Stimulated activated CD8-positive, alpha-beta memory T cell treated with anti-CD3 and anti-CD28 coated beads, Interleukin-15, amount 100 ng/mL, for 24 hours (primary cell): ENCODE data around the gene IQGAP2.

Experiments
- DNase-seq: peaks from one replicate; pipeline ENCODE4 v3.0.0-alpha.2; 2020; ENCODE audit warnings: low read depth

Gene IQGAP2

DNA sequence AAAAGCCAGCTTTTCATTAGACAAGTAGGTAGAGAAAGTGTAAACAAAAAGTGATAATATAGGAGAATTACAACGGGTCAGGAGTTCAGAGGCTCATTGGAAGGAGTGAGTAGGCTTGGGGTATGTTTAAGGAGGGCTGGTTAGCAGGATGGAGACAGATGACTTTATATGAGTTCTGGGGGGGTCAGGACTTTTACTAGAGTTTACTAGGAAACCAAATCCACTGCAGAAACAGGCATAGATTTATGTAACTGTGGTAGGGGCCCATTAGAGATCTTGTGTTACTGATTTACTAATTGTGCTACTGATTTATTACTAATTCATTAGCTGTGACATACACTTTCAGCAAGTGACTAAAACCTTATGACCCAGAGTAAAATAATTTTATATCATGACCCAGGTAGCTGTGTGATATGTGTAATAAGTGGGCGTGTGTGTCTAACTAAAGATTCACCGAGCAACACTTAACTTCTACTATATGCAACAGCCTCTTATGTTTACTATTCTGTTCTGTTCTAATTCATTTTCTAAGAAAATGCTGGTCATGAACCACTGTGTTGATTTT, 73.5 kb downstream of the IQGAP2 start:
- no peak for DNase-seq

DNA sequence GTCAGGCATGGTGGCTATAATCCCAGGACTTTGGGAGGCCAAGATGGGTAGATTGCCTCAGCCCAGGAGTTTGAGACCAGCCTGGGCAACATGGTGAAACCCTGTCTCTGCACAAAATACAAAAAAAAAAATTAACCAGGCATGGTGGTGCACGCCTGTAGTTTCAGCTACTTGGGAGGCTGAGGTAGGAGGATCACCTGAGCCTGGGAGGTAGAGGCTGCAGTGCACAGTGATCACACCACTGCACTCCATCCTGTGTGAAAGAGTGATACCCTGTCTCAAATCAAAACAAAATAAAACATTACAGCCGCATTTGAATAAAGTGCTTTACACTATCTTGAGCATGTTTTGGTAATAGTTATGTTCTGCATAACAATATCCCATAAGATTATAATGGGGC, 74.0 kb downstream of the IQGAP2 start:
- DNase-seq, result no peak

DNA sequence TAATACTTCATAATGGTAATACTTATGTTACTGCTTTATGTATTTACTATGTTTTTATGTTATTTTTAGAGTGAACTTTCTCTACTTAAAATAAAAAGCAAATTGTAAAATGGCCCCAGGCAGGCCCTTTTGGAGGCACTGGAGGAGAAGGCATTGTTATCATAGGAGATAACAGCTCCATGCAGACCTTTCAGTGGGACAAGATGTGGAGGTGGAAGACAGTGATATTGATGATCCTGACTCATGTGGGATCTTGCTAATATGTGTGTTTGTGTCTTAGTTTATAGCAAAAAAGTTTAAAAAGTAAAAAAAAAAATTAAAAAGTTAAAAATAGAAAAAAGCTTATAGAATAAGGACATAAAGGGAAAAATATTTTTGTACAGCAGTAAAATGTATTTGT, 74.5 kb downstream of the IQGAP2 start:
- no peak for DNase-seq

DNA sequence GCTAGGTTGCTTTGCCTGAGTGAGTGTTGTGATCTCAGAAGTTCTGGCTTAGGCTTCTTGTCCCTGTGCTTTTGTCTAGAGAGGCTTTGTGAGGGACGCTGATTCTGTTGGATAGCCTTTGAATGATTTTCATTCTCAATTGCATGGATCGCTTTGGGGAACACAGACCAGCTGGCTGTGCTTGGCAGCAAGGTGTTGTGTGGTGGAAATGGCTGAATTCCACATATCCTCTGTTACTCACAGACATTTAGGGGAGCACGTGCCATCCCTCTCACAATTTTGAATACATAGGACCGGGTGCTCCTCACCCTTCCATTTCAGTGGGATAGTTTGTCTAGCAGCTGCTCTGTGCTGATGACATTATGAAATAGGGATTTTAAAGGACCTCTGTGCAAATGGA, 76.2 kb downstream of the IQGAP2 start:
- DNase-seq, result no peak

DNA sequence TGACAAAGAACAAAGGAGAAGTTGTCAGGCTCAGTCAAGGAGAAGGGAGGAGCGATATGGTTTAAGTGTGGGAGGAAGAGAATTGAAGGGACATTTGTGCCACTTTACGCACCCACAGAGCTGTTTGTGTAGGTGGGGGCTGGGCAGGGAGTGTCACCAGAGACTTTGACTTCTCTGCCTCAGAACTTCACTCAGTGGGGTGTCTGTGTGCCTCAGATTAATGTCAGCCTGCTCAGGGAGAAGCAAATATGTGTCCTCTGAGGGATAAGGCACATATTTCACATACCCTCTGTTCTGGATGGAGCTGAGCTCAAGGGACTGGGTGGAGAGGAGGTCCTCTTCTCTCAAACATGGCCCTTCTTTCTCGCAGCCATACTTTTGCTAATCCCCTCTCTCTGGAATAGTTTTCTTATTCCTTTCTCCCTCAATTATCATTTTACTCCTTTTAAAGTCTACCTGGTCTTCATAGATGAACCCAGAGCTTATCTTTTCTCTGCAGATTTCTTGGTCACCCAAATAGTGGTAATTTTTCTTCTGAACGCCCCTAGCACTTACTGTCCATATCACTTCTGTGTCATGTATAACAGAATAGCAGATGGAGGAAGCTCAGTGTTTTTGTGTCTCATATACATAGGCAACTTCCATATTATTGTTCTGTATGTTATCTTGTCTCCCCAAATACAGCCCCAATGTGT, 77.0 kb downstream of the IQGAP2 start:
- DNase-seq, result no peak

DNA sequence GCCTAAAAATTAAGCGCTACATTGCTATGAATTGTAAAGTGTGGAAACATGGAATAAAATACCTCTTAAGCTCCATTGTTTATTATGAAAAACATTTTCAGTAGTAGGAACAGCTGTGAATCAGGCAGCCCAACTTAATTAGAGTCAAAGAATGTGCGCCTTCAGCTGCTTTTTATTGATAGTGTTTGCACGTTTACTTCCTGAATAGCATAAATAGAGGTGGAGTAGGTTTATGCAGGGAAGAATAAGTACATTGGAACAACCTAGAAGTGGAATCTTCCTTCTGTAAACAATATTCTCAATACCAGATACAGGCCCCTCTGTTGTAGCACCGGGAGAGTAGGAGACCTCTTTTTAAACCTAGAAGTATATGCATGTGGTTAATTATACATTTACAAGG, 79.9 kb downstream of the IQGAP2 start:
- no peak for DNase-seq

DNA sequence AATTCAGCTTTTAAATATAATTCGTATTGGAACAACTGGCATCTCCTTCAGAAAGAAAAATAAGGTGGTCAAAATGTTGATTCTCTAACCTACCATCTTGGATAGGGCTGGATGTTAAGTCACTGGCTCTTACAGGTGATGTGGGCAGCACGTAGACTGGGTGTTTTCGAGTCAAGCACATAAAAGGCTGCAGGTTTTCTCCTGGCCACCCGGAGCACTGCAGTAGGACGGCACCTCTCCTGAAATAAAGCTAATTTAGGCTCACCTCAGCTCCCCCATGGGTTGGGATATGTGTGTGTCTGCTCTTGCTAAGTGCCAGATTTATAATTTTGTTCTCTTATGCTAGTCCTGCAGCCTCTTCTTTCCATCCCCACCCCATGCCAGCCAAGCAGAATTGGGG, 80.3 kb downstream of the IQGAP2 start:
- no peak for DNase-seq

DNA sequence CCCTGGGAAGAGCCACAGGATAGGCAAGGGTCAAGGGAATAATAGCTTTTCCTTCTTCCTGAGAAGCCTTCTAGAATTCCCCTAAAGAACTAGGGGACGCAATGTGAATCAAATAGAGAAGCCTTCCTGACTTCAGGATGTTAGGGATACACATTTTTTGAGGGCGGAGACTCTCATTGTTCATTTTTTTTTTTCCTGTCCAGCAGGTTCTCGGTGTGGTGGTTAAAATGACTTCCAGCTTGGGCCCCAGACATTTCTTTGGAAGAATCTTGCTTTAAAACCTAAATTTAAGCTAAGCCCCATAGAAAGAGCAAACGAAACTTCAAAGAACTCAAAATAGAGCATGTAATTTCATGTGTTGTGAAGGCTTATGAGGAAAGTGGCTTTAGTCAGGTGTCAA, 80.8 kb downstream of the IQGAP2 start:
- DNase-seq, result no peak

DNA sequence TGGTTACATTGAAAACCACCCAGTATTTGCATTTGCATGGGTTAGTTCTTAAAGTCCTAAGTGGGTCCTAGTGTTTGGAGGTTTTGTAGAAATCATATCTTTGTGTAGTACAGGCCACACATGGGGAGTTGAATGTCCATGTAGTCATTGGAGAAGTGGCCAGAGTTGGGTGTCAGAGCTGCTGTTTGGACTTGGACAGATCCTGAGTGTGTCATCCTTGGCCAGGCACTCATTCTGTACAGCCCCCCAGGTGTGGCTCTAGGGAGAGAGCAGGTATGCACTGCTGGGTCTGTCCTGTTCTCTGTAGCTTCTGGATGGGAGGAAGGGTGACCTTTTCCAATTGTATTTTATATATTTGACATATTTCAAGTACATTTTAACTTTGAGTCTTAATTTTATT, 82.4 kb downstream of the IQGAP2 start:
- no peak for DNase-seq

DNA sequence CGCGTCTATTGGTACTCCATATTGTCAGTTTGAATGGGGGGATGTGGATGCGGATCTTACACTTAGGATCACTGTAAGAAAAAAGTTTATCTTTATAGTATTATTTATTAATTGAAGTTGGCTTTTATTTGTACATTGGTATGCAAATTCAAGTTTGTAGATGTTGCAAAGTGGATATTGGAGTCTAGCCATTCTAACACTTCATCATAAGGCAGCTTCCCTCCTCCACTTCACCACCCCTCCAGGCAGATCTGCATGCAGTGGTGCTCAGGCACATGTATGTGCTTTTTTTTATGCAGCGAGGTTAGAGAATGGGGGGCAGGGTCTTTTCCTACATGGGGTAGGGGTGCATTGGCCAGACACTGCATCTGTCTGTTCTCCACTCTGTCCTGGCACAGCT, 84.3 kb downstream of the IQGAP2 start:
- no peak for DNase-seq

DNA sequence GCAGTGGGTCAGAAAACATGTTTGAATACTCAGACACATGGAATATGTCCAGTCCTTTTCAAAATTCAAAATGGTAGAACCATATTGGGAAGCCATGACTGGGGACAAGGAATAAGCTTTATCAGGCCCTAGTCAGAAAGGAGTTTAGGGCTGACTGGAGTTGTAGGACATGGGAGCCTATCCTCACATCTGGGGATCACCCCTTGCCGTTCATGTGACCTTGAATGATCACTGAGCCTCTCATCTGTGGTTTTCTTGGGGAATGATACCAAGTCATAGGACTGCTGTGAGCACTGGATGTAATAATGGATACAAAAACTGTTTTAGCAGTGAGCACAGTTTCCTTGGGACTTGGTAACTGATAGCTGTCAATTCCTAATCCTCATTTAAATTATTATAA, 84.7 kb downstream of the IQGAP2 start:
- no peak for DNase-seq

DNA sequence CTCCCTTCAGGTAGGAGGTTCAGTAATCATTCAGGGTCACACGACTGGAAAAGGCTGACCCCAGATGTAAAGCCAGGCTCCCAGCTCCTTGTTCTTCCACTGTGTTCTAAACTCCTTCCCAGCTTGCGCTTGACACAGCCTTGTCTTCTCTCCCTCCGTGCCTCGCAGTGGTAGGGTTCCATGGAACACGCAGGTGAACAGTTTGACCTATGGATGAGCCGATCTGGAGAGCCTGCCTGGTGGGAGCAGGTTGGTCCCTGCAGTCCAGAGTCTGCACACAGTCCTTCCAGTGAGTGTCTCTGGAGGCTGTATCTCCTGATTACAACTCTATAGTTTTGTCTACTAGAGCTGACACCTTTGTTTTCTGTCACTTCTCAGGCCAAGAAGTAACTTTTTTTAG, 85.9 kb downstream of the IQGAP2 start:
- DNase-seq, result no peak

DNA sequence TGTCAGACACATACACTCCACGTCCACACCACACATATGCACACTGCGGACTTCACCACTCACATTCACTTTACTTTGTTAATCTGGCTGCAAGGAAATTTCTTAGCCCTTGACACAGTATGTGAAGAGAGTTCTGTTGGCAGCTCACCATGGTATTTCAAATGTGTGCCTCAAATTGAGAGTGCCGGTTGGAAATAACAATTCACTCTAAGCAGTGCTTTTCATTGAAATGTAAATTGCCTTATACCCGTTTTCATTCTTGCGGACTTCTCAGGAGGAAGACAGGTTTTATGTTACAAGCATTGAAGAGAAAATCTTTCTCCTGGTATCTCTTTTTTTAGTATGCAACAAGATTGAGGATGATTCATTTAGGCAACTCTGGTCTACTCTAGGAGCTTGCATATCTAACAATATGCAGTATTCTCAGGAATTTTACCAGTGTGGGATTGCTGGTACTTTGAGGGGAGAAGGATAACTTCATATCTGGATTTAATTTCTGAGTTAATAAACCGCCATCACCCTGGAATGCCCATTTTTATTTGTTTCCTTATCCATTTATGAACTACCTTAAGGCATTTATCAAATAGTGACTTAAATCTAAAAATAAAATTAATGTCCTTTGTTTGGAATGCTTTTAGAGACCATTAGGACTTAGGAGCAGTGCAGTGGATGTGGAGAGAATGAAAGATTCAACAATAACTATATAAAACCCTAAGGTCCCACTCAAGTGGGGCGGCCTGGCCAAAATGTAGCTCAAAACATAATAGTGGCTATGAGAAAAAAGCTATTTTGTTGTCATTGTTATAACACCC, 87.0 kb downstream of the IQGAP2 start:
- DNase-seq, result no peak

DNA sequence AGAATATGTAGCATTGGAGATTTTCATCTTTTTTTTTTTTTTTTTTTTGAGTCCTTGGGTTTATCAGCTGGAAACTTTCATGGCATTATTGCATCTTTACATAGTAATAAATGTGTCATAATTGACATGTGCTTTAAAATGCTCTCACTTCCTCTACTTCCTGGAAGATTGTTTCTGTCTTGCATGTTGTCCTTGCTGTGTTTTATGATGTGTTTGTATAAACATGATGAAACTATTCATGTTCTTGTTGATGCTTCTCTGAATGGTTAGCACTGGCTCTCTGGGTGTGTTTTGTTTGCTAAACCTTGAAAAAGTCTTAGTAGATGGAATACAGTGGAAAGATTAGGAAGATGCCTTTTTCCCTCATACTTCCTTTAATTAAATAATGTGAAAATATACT, 87.9 kb downstream of the IQGAP2 start:
- no peak for DNase-seq

DNA sequence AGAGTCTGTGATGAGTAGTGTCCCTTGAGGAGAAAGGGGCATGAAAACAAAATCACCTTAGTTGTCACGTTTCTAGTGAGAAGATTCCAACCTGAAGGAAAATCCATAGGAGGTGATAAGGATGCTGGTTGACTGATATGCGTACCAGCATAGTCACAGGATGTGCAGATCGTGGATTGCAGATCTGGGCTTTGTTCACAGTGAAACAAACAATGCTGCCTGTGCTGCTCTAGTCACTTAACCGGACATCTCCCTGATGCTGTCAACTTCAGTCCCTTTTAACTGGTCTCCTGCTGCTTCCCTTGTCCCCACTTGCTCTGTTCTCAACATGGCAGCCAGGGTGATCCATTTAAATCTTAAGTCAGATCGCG, 89.7 kb downstream of the IQGAP2 start:
- DNase-seq, result no peak

DNA sequence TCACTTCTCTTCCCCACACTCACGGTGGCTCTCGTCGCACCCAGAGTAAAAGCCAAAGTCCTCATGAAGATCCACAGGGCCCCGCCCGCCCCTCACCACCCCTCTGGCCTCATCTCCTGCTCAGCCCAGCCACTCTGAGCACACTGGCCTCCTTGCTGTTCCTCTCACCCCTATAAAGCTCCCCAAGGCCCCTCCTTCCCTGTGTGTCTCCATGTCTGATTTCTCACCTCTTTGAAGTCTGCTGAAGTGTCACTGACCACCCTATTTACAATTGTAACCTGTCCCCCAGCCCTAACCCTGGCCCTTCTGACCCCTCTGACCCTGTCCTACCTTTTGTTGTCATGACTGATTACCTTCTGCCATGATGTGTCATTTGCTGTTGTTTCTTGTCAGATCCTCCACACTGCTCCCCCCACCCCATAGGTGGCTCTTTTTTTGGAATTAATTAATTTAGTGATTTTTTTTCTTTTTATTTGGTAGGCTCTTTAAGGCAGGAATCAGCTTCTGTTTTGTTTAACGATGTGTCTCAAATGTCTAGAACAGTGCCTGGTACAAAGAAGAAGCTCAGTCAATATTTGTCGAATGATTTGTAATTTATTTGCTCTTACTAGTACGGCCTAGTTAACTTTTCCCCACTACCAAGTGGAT, 90.2 kb downstream of the IQGAP2 start:
- DNase-seq, result no peak

DNA sequence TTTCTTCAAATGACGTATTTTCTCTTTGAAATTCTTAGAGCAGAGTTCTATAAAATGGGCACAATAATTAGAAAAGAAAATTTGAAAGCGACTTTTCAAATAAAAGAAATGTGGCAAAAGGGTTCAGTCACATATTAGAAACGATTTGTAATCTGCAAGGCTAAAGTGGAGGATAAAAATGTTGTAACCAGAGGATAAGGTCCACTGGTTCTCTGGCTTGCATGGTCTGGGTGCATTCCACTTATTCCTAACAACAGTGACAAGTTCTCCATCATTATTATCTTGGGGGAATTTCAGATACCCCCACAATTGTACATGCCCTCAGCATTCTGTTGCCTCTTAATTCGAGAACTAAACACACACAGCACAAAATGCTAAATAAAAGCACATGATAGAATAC, 91.1 kb downstream of the IQGAP2 start:
- no peak for DNase-seq

DNA sequence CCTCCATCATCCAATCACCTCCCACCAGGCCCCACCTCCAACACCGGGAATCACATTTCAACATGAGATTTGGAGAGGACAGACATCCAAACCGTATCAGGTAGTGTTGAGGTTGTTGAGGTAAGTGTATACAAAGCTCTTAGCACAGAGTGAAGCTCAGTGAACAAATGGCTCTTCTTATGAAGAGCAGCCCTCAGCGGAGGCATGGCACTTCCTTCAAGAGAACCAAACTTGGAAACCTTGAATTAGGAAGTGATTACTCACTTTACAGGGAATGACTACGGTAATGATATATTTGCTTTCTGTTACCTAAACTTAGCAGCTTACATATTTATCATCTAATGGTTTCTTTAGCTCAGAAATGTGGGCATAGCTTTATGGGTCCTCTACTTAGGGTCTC, 92.8 kb downstream of the IQGAP2 start:
- no peak for DNase-seq

DNA sequence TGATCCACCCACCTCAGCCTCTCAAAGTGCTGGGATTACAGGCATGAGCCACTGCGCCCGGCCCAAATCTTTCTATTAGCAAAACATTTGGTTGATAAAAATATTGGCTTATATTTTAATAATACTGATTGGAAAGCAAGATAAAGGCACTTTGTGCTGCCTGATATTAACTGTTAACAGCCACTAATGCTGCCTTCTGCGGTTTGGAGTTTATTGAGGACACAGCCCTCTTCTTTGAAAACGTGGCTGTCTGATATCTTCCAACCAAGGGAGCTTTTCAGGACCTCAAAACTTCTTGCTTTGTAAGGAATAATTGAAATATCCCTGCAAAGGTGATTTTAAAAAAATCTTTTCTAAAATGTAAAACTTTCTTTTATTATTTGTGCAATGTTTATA, 94.0 kb downstream of the IQGAP2 start:
- no peak for DNase-seq

DNA sequence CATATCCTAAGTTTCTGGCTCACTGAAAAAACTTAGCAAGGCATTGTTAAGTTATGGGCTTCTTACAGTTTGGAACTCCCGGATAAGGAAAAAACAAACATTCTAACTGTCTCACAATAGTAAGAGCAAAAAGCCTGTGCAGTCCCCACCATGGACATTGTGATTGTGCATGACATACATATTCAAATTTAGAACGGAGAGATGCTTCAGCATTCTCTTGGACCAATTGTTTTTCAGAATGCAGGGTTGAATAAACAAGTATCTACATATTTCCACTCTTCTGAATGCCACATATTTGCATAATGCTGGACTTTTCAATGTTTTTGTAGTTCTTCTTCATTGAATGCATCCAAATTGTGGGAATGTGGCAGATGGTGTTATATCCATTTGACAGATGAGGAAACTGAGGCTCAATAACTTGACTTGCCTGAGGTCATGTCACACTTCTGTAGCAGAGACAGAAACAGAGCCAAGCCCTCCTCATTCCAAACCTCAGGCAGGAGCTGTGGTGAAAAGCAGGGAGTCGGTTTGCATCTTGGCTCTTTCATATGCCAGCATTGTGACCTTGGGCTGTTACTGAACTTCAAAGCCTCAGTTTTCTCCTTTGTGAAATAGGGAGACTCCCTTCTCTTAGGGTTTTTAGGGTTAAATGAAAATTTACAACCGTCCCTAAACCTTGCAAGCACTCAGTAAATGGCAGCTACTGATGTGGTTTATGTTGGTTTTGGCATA, 95.1 kb downstream of the IQGAP2 start:
- DNase-seq, result no peak

DNA sequence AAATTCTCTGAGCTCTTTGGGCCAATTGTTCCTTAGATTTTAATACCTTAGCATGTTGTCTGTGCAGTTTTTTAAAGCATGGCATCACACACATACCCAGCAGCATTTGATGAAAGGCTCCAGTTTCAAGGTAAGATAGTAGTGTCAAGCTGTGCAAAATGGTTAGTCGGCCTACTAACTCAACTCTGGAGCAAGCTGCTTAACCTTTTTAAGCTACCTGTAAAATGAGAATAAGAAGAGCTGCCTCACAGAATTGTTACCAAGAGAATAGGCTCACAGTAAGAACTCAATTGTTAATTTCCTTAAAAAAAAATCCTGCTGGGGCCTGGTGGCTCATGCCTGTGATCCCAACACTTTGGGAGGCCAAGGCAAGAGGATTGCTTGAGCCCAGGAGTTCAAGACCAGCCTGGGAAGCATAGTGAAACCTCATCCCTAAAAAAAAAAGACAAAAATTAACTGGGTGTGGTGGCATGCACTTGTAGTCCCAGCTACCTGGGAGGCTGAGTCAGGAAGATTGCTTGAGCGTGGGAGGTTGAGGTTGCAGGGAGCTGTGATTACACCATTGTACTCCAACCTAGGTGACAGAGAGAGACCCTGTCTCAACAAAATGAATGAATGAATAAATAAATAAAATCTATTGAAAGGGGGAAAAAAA, 96.5 kb downstream of the IQGAP2 start:
- DNase-seq, result no peak
